Vagina (tissue), 2 donors: ENCODE results near the gene YWHAB.

ENCODE experiments used
- CTCF ChIP-seq, 3 experiments: fragments of 450-650 bp in 2 of 3; fragments of 200-600 bp in 1 of 3; sonication (generic) in 1 of 3; IDR thresholded peaks; one replicate each; pipeline ENCODE4 v1.5.1; 2017 to 2019; ENCODE audit warnings: antibody characterized with exemption in 3 of 3, mild to moderate bottlenecking in 2 of 3, moderate library complexity in 2 of 3
- POLR2A ChIP-seq, 2 donors: fragments of 450-650 bp; IDR thresholded peaks; one replicate each; pipeline ENCODE4 v1.6.1; 2017; ENCODE audit warnings: antibody characterized with exemption in 2 of 2, mild to moderate bottlenecking in 2 of 2, moderate library complexity in 2 of 2

GRCh38 chr20:44909872-44910689, 24.6 kb downstream of the YWHAB start, which contains the start of gene PABPC1L:
- TF ChIP-seq CTCF (IDR thresholded peaks at IDR 0.05) (no peak), POLR2A (IDR thresholded peaks at IDR 0.05) (no peak)
